IMR-90 (cell line): ENCODE data around the gene DNAJC6.

Experiments used
- BHLHE40 ChIP-seq: fragments of 150-350 bp; IDR thresholded peaks from 2 replicates; pipeline ENCODE4 v1.6.1; 2016; ENCODE audit warnings: mild to moderate bottlenecking, low read depth, low read length
- CTCF ChIP-seq: conservative IDR thresholded peaks from 2 replicates; pipeline ENCODE4 v1.5.1; 2012; ENCODE audit warnings: mild to moderate bottlenecking, low read depth, low read length, improper control_type of control experiment
- ELK1 ChIP-seq: fragments of 150-350 bp; IDR thresholded peaks from 2 replicates; pipeline ENCODE4 v1.6.1; 2016; ENCODE audit warnings: low read depth, mild to moderate bottlenecking, low read length, moderate library complexity, borderline replicate concordance
- MAFK ChIP-seq: IDR thresholded peaks from 2 replicates; pipeline ENCODE4 v1.6.1; 2012; ENCODE audit warnings: low read depth, low read length, improper control_type of control experiment
- NFE2L2 ChIP-seq: fragments of 150-350 bp; IDR thresholded peaks from 2 replicates; pipeline ENCODE4 v1.6.1; 2016; ENCODE audit warnings: low read depth, mild to moderate bottlenecking, low read length
- POLR2A ChIP-seq: IDR thresholded peaks from 2 replicates; pipeline ENCODE4 v1.6.1; 2012; ENCODE audit warnings: mild to moderate bottlenecking, low read depth, low read length
- TF ChIP-seq, protein P1 (sequence below): fragments of 150-350 bp; IDR thresholded peaks from 2 replicates; pipeline ENCODE4 v1.6.1; 2017; ENCODE audit warnings: mild to moderate bottlenecking, antibody characterized with exemption, low read length, low read depth

DNA sequence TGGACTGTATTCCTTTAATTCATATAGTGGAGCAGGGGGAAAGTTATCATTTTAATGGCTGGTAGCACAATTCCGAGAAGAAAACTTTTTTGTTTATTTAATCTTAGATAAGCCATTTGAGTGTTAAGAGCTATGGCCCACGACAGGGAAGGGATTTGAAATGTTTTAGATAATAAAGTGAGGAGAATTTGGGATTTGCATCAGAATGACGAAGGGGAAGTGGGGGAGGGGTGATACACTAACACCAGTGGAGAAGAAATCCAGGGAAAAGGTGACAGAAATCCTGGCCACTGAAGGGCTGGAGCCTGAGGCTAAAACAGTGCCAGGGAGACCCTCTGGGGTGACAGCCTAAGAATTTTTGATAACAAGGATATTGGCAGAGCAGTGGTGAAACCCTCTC, 132.1 kb downstream of the DNAJC6 start:
- no peak for TF ChIP-seq CTCF
- TF ChIP-seq, protein P1, sequence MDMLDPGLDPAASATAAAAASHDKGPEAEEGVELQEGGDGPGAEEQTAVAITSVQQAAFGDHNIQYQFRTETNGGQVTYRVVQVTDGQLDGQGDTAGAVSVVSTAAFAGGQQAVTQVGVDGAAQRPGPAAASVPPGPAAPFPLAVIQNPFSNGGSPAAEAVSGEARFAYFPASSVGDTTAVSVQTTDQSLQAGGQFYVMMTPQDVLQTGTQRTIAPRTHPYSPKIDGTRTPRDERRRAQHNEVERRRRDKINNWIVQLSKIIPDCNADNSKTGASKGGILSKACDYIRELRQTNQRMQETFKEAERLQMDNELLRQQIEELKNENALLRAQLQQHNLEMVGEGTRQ: no peak
- no peak for TF ChIP-seq MAFK
- no peak for TF ChIP-seq POLR2A
- TF ChIP-seq NFE2L2: no peak
- TF ChIP-seq BHLHE40: no peak
- TF ChIP-seq ELK1: no peak
